ENCODE measurements around the gene RMDN3. TPM values are rescaled to one million over a fixed set of nuclear protein-coding genes. Genes with fewer than 3 reads are reported as not detected.

Gene RMDN3
- total and polyA plus RNA-seq, 4 donors = 27.5 to 33.8 (median 30.2) TPM

GRCh38 chr15:40755812-40756208 lies 756 bp upstream of the RMDN3 start:
- peak overlapping the region; percentile 81 for H3K9ac ChIP-seq (ENCODE audit: low read depth in 1 of 2, low read length in 2 of 2)
- no peaks in the 10 kb centered on the region for H3K27me3 ChIP-seq (ENCODE audit: control insufficient read depth in 4 of 4, insufficient read depth in 4 of 4, low read length in 3 of 4)
- peak overlapping the region in 1 of 3 donors; percentile 64 for H3K4me3 ChIP-seq (ENCODE audit: low read depth in 1 of 3, low read length in 3 of 3)
- 74% methylated on average over 10 of the region's 10 CpGs for WGBS
- H3K4me1 ChIP-seq (ENCODE audit: control insufficient read depth in 4 of 4, insufficient read depth in 4 of 4, low read length in 3 of 4) = peaks cover 3 to 19% (median 12%) of the 10 kb centered on the region in 4 donors
- no peak for DNase-seq (ENCODE audit: low spot score)
- H3K27ac ChIP-seq (ENCODE audit: low read depth in 1 of 2, low read length in 2 of 2) = peak overlapping the region; percentile 73 to 74
- TF ChIP-seq TAF1 (conservative IDR thresholded peaks at IDR 0.05) (no peak), RAD21 (IDR thresholded peaks at IDR 0.05) (no peak), REST (IDR thresholded peaks at IDR 0.05) (no peak), RXRA (IDR thresholded peaks at IDR 0.05) (no peak), HNF4A (conservative IDR thresholded peaks at IDR 0.05) (no peak), YY1 (IDR thresholded peaks at IDR 0.05) (no peak), FOXA1 (IDR thresholded peaks at IDR 0.05) (no peak)
- peaks cover 0 to 21% (median 14%) of the 10 kb centered on the region in 4 donors for H3K36me3 ChIP-seq (ENCODE audit: control insufficient read depth in 4 of 4, insufficient read depth in 3 of 4, low read depth in 1 of 4, low read length in 3 of 4)
- no peaks in the 10 kb centered on the region for H3K9me3 ChIP-seq (ENCODE audit: control insufficient read depth in 4 of 4, low read length in 3 of 4)

- H3K36me3 ChIP-seq (ENCODE audit: control insufficient read depth in 4 of 4, insufficient read depth in 3 of 4, low read depth in 1 of 4, low read length in 3 of 4) = peaks cover 0 to 26% (median 18%) of the 10 kb centered on the region in 4 donors
- H3K27ac ChIP-seq (ENCODE audit: low read depth in 1 of 2, low read length in 2 of 2) = peak overlapping the region; percentile 81 to 85
- peaks cover 3 to 19% (median 12%) of the 10 kb centered on the region in 4 donors for H3K4me1 ChIP-seq (ENCODE audit: control insufficient read depth in 4 of 4, insufficient read depth in 4 of 4, low read length in 3 of 4)
- H3K9me3 ChIP-seq (ENCODE audit: control insufficient read depth in 4 of 4, low read length in 3 of 4) = no peaks in the 10 kb centered on the region
- 1% methylated on average over 22 of the region's 22 CpGs for WGBS
- peak; percentile 65 for DNase-seq (ENCODE audit: low spot score)
- no peaks in the 10 kb centered on the region for H3K27me3 ChIP-seq (ENCODE audit: control insufficient read depth in 4 of 4, insufficient read depth in 4 of 4, low read length in 3 of 4)
- peak overlapping the region; percentile 64 to 96 (median 77) for H3K4me3 ChIP-seq (ENCODE audit: low read depth in 1 of 3, low read length in 3 of 3)
- peak overlapping the region; percentile 73 to 87 for H3K9ac ChIP-seq (ENCODE audit: low read depth in 1 of 2, low read length in 2 of 2)
- TF ChIP-seq ZBTB33 (IDR thresholded peaks at IDR 0.05) (no peak), NR2F2 (IDR thresholded peaks at IDR 0.05) (no peak), EGR1 (IDR thresholded peaks at IDR 0.05; ENCODE audit: low read depth in 2 of 2) (no peak), RAD21 (IDR thresholded peaks at IDR 0.05) (no peak), REST (IDR thresholded peaks at IDR 0.05) (no peak), CTCF (IDR thresholded peaks at IDR 0.05; ENCODE audit: low read depth, low read length, missing input control) (no peak), MAX (IDR thresholded peaks at IDR 0.05) (no peak), ATF3 (IDR thresholded peaks at IDR 0.05) (no peak), JUND (IDR thresholded peaks at IDR 0.05) (no peak), YY1 (IDR thresholded peaks at IDR 0.05) (no peak), SP1 (IDR thresholded peaks at IDR 0.05) (no peak)
Measured at GRCh38 chr15:40754574-40754882, 526 bp downstream of the RMDN3 start.
